ENCODE data around the gene MYOM1.
"Not testable (repeated sequence)": the region's sequence is repeated elsewhere in the genome, so short reads cannot be mapped to it uniquely, and the experiment has no call there.

MYOM1 gene

GRCh38 chr18:3032721-3033120, 187.0 kb downstream of the MYOM1 start:
- no peak for TF ChIP-seq CTCF (IDR thresholded peaks at IDR 0.05; ENCODE audit: insufficient read depth, low read depth, low read length, missing control alignments)
- no peak overlapping the region for H3K4me3 ChIP-seq (ENCODE audit: low read depth, low read length)
- DNase-seq (ENCODE audit: low read depth), result no peak

DNA sequence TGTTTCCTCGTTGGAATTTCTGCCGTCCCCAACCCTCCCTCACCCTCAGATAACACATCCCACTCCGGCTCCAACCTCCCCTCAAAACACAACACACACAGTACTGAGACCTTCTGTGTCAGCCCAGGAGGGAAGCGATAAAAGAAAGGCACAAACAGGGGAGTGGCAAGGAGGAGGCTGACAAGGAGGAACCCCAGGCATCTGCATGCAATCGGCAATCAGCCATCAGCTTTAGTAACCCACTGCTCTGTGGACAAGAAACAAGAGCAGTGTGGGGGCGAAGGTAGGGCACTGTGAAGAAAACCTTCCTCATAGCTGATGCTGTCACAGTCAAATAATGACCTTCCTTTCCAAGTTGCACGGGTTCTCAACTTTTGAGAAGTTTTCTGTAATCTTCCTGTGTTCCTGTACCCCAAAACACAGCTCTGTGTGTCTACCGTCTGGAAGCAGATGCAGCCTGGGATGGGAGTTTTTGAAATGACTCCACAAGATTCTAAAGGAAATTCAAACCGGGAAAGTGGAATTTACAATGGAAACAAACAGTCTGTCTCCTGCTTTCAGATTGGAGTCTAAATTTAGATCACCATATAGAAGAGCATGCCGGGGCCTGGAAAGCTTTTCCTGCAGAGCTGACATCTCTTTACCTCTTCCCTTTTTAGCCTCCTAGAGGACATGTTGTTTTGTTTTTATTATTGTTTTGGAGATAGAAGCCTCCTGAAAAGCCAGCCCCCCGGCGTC, 190.4 kb downstream of the MYOM1 start:
- no peak for TF ChIP-seq CTCF (IDR thresholded peaks at IDR 0.05; ENCODE audit: insufficient read depth, low read depth, low read length, missing control alignments)
- DNase-seq (ENCODE audit: low read depth), result no peak
- H3K4me3 ChIP-seq (ENCODE audit: low read depth, low read length), result no peak overlapping the region

DNA sequence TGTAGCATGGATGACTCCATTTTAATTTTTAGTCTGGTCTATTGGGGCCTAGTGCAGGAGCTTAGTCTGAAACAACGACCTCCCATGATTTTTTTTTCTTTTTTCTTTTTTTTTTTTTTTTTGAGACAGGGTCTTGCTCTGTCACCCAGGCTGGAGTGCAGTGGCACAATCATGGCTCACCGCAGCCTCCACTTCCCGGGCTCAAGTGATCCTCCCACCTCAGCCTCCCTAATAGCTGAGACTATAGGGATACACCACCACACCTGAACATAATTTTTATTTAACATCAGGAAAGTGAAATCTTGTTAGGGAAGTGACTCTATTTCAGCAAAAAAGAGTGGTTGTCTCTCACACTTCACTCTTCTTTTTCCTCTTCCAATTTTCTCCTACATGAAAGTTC, 191.7 kb downstream of the MYOM1 start:
- H3K4me3 ChIP-seq (ENCODE audit: low read depth, low read length); DNase-seq (ENCODE audit: low read depth): not testable (repeated sequence)

GRCh38 chr18:3027370-3027891, 192.3 kb downstream of the MYOM1 start:
- no peak for TF ChIP-seq CTCF (IDR thresholded peaks at IDR 0.05; ENCODE audit: insufficient read depth, low read depth, low read length, missing control alignments)
- DNase-seq (ENCODE audit: low read depth), result no peak
- no peak overlapping the region for H3K4me3 ChIP-seq (ENCODE audit: low read depth, low read length)

DNA sequence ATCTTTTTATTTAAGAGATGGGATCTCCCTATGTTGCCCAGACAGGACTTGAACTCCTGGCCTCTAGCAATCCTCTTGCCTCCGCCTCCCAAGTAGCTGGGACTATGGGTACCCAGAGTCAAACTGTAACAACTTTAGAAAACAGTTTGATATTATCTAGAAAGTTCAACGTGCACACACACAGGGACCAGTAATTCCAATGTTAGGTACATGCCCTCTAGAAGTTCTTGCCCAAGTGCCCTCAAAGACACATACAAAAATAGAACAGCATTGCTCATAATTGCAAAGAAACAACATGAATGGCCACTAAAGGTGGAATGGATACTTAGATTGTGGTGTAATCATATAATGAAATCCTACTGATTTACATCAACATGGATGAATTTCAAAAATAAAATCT, 194.2 kb downstream of the MYOM1 start:
- DNase-seq (ENCODE audit: low read depth), result no peak
- TF ChIP-seq CTCF (IDR thresholded peaks at IDR 0.05; ENCODE audit: insufficient read depth, low read depth, low read length, missing control alignments), result no peak
- no peak overlapping the region for H3K4me3 ChIP-seq (ENCODE audit: low read depth, low read length)

GRCh38 chr18:3023603-3024002, 196.2 kb downstream of the MYOM1 start:
- not testable (repeated sequence) for DNase-seq (ENCODE audit: low read depth); H3K4me3 ChIP-seq (ENCODE audit: low read depth, low read length)
